Osteocyte (in vitro differentiated cells): ENCODE measurements around the gene TACC2. TPM values are rescaled to one million over a fixed set of nuclear protein-coding genes. Genes with fewer than 3 reads are reported as not detected.

Experiments used
- DNase-seq: peaks from one replicate; pipeline ENCODE4 v3.0.0; 2021; ENCODE audit warnings: mixed read lengths; ENCODE audit not compliant: unreplicated experiment; ENCODE audit errors: extremely low spot score
- H3K27ac Mint-ChIP-seq: one replicate; pipeline ENCODE4 v1.8.0; 2021; ENCODE audit warnings: mild to moderate bottlenecking, mixed read lengths; ENCODE audit not compliant: unreplicated experiment
- H3K27me3 Mint-ChIP-seq: one replicate; pipeline ENCODE4 v1.8.0; 2021; ENCODE audit warnings: mixed read lengths; ENCODE audit not compliant: unreplicated experiment
- H3K36me3 Mint-ChIP-seq: one replicate; pipeline ENCODE4 v1.8.0; 2021; ENCODE audit warnings: mixed read lengths; ENCODE audit not compliant: unreplicated experiment
- H3K4me1 Mint-ChIP-seq: one replicate; pipeline ENCODE4 v1.8.0; 2021; ENCODE audit warnings: mixed read lengths; ENCODE audit not compliant: unreplicated experiment
- H3K4me3 Mint-ChIP-seq: one replicate; pipeline ENCODE4 v1.8.0; 2021; ENCODE audit warnings: mild to moderate bottlenecking, moderate library complexity, mixed read lengths; ENCODE audit not compliant: unreplicated experiment
- H3K9me3 Mint-ChIP-seq: one replicate; pipeline ENCODE4 v1.8.0; 2021; ENCODE audit warnings: mixed read lengths; ENCODE audit not compliant: unreplicated experiment
- total RNA-seq: library from RNA; stranded (reverse); gene quantifications from 2 replicates; pipeline ENCODE4 v1.2.1, GENCODE V29; 2021
- TF ChIP-seq, protein P1 (sequence below): fragments of 200-600 bp; sonication (generic); IDR thresholded peaks from 2 replicates; pipeline ENCODE4 v1.5.0; 2021; ENCODE audit warnings: antibody characterized with exemption, mild to moderate bottlenecking, moderate library complexity

TACC2 gene
- total RNA-seq, 1 donor from 2014 or later = 64.2 TPM

DNA sequence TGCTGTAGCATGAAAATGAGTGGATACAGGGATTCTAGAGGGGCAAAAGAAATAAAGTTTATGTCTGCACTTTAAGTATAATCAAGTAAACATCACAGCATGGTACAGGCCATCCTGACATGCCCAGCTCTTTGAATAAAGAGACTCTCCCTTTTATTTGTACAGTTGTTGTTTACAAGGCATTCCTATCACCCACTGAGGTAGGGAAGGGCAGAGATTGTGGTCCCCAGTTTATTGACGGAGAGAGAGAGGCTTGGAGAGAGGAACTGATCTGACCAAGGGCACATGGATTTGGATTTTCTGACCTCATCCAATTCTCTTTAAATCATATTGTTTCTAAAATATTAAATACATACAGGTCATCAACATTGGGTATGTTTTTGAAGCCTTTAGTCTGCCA is 53.9 kb downstream of the TACC2 start:
- TF ChIP-seq, protein P1, sequence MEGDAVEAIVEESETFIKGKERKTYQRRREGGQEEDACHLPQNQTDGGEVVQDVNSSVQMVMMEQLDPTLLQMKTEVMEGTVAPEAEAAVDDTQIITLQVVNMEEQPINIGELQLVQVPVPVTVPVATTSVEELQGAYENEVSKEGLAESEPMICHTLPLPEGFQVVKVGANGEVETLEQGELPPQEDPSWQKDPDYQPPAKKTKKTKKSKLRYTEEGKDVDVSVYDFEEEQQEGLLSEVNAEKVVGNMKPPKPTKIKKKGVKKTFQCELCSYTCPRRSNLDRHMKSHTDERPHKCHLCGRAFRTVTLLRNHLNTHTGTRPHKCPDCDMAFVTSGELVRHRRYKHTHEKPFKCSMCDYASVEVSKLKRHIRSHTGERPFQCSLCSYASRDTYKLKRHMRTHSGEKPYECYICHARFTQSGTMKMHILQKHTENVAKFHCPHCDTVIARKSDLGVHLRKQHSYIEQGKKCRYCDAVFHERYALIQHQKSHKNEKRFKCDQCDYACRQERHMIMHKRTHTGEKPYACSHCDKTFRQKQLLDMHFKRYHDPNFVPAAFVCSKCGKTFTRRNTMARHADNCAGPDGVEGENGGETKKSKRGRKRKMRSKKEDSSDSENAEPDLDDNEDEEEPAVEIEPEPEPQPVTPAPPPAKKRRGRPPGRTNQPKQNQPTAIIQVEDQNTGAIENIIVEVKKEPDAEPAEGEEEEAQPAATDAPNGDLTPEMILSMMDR = no peak
- no peaks in the 10 kb centered on the region for H3K9me3 Mint-ChIP-seq
- peaks cover 12% of the 10 kb centered on the region for H3K27me3 Mint-ChIP-seq
- no peak overlapping the region for H3K27ac Mint-ChIP-seq
- no peak overlapping the region for H3K4me3 Mint-ChIP-seq
- H3K4me1 Mint-ChIP-seq = peaks cover 11% of the 10 kb centered on the region
- no peaks in the 10 kb centered on the region for H3K36me3 Mint-ChIP-seq
- DNase-seq = no peak

GRCh38 chr10:122044045-122044661 is 55.2 kb downstream of the TACC2 start:
- Mint-ChIP-seq H3K4me3 (peak overlapping the region; percentile 34), H3K27ac (peak overlapping the region; percentile 76)

DNA sequence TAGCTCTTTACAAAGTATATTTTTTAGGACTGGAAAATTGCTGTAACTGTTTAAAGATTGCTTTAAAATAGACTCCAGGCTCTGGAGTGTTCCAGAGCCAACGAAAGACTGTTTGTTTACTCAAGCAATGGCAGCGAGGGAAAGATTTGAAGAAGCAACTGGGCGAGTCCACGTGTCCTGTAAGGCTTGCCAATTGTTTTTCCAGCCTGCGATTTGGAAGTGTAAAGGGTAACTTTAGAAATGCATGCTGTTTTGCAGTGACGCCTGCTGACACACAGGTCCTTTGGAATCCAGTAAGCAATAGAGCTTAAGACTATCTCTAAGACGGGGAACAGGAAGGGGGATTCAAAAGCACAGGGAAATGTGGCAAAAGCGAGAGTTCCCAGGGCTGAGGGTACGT is 55.8 kb downstream of the TACC2 start:
- peak overlapping the region; percentile 0 for H3K4me3 Mint-ChIP-seq
- no peak for DNase-seq
- TF ChIP-seq, protein P1 = no peak
- peak overlapping the region; percentile 76 for H3K27ac Mint-ChIP-seq
- H3K4me1 Mint-ChIP-seq = peaks cover 11% of the 10 kb centered on the region
- peaks cover 8% of the 10 kb centered on the region for H3K27me3 Mint-ChIP-seq
- no peaks in the 10 kb centered on the region for H3K36me3 Mint-ChIP-seq
- H3K9me3 Mint-ChIP-seq = no peaks in the 10 kb centered on the region

More at GRCh38 chr10:122044045-122044661, 55.2 kb downstream of the TACC2 start:
- TF ChIP-seq, protein P1 = no peak
- peaks cover 11% of the 10 kb centered on the region for H3K27me3 Mint-ChIP-seq
- H3K36me3 Mint-ChIP-seq = no peaks in the 10 kb centered on the region
- H3K9me3 Mint-ChIP-seq = no peaks in the 10 kb centered on the region
- peaks cover 11% of the 10 kb centered on the region for H3K4me1 Mint-ChIP-seq
- no peak for DNase-seq

DNA sequence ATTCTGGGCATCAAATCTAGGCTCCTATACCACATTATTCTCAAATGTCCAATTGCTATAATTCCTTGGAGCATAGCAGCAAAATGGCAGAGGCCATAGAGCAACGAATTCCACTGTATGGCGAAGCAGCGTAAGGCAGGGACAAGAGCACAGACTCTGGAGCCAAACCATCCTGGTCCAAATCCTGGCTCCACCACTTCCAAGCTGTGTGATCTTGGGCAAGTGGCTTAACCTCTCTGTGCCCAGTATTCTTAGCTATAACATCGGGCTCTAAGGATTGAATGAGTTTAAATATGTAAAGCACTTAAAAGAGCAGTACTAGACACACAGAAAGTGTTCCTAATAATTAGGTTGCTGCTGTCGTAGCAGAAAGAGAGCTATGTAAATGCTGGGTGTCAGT is 56.2 kb downstream of the TACC2 start:
- no peaks in the 10 kb centered on the region for H3K36me3 Mint-ChIP-seq
- no peaks in the 10 kb centered on the region for H3K9me3 Mint-ChIP-seq
- H3K27me3 Mint-ChIP-seq = peaks cover 7% of the 10 kb centered on the region
- no peak overlapping the region for H3K27ac Mint-ChIP-seq
- H3K4me1 Mint-ChIP-seq = peaks cover 11% of the 10 kb centered on the region
- no peak for DNase-seq
- no peak overlapping the region for H3K4me3 Mint-ChIP-seq
- TF ChIP-seq, protein P1 = no peak

DNA sequence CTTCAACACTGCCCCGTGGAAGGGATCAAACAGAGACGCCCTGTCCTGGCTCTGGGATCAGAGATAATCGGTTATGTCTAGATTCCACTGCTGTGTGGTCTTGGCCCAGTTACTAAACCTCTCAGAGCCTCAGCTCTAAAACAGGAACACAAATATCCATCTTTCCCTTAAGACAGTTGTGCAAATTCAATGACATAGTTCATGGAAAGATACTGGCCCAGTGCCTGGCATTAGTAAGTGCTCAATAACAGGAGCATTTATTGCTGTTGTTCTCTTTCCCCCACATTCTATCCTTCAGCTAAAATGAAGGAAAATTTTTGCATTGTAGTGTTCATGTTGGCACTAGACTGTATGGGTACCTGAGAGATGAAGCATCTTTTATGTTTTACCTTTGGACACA is 58.6 kb downstream of the TACC2 start:
- H3K27me3 Mint-ChIP-seq = no peaks in the 10 kb centered on the region
- DNase-seq = no peak
- no peak overlapping the region for H3K27ac Mint-ChIP-seq
- no peaks in the 10 kb centered on the region for H3K36me3 Mint-ChIP-seq
- TF ChIP-seq, protein P1 = no peak
- H3K9me3 Mint-ChIP-seq = no peaks in the 10 kb centered on the region
- peaks cover 25% of the 10 kb centered on the region for H3K4me1 Mint-ChIP-seq
- H3K4me3 Mint-ChIP-seq = no peak overlapping the region
